H9 (cell line): ENCODE results near the gene KIF18A. TPM values are rescaled to one million over a fixed set of nuclear protein-coding genes. Genes with fewer than 3 reads are reported as not detected.

Source experiments
- DNase-seq: peaks from one replicate; pipeline ENCODE4 v3.0.0-alpha.2; 2017
- H2AFZ ChIP-seq: one replicate; pipeline ENCODE4 v1.6.1; 2013; ENCODE audit warnings: mild to moderate bottlenecking, low read length, control low read depth, moderate library complexity
- H2AK5ac ChIP-seq: 2 replicates; pipeline ENCODE4 v1.6.1; 2013; ENCODE audit warnings: low read length, control low read depth, mixed read lengths; ENCODE audit not compliant: insufficient read length
- H2BK120ac ChIP-seq: one replicate; pipeline ENCODE4 v1.6.1; 2013; ENCODE audit warnings: low read depth, mild to moderate bottlenecking, low read length, control low read depth, inconsistent platforms; ENCODE audit not compliant: poor library complexity, severe bottlenecking
- H2BK12ac ChIP-seq: 2 replicates; pipeline ENCODE4 v1.6.1; 2013; ENCODE audit warnings: low read length, control low read depth, mixed read lengths, low read depth; ENCODE audit not compliant: insufficient read length
- H2BK15ac ChIP-seq: 2 replicates; pipeline ENCODE4 v1.6.1; 2013; ENCODE audit warnings: low read depth, low read length, control low read depth
- H2BK20ac ChIP-seq: one replicate; pipeline ENCODE4 v1.6.1; 2013; ENCODE audit warnings: low read depth, mild to moderate bottlenecking, low read length, control low read depth, inconsistent platforms; ENCODE audit not compliant: poor library complexity, severe bottlenecking
- H2BK5ac ChIP-seq: 2 replicates; pipeline ENCODE4 v1.6.1; 2013; ENCODE audit warnings: low read length, control low read depth, mixed read lengths; ENCODE audit not compliant: insufficient read length
- H3K14ac ChIP-seq: 2 replicates; pipeline ENCODE4 v1.6.1; 2013; ENCODE audit warnings: low read length, control low read depth; ENCODE audit not compliant: insufficient read depth
- H3K18ac ChIP-seq: 2 replicates; pipeline ENCODE4 v1.6.1; 2013; ENCODE audit warnings: low read depth, mild to moderate bottlenecking, mixed read lengths, low read length, control low read depth; ENCODE audit not compliant: insufficient read length
- H3K23ac ChIP-seq: 2 replicates; pipeline ENCODE4 v1.6.1; 2013; ENCODE audit warnings: low read length, control low read depth, mixed read lengths, low read depth; ENCODE audit not compliant: insufficient read length
- H3K23me2 ChIP-seq: 2 replicates; pipeline ENCODE4 v1.6.1; 2013; ENCODE audit warnings: low read depth, mild to moderate bottlenecking, mixed read lengths, low read length, control low read depth; ENCODE audit not compliant: insufficient read length, poor library complexity, severe bottlenecking
- H3K27ac ChIP-seq: 2 replicates; pipeline ENCODE4 v1.5.1; 2013; ENCODE audit warnings: low read length, control low read depth, mixed read lengths, low read depth; ENCODE audit not compliant: insufficient read length
- H3K27me3 ChIP-seq: 2 replicates; pipeline ENCODE4 v1.6.1; 2013; ENCODE audit warnings: low read length, control low read depth, inconsistent platforms; ENCODE audit not compliant: insufficient read depth
- H3K4ac ChIP-seq: 2 replicates; pipeline ENCODE4 v1.6.1; 2013; ENCODE audit warnings: low read depth, mild to moderate bottlenecking, control low read depth, inconsistent platforms, low read length, moderate library complexity
- H3K4me1 ChIP-seq: 2 replicates; pipeline ENCODE4 v1.6.1; 2013; ENCODE audit warnings: low read length, control low read depth, inconsistent platforms; ENCODE audit not compliant: insufficient read depth
- H3K4me2 ChIP-seq: 2 replicates; pipeline ENCODE4 v1.6.1; 2013; ENCODE audit warnings: low read length, control low read depth, mixed read lengths; ENCODE audit not compliant: insufficient read length, insufficient read depth
- H3K56ac ChIP-seq: 2 replicates; pipeline ENCODE4 v1.6.1; 2013; ENCODE audit warnings: low read depth, mild to moderate bottlenecking, mixed read lengths, low read length, control low read depth; ENCODE audit not compliant: insufficient read length
- H3K79me1 ChIP-seq: 2 replicates; pipeline ENCODE4 v1.6.1; 2013; ENCODE audit warnings: low read depth, mild to moderate bottlenecking, moderate library complexity, low read length, control low read depth, inconsistent platforms; ENCODE audit not compliant: insufficient read depth, poor library complexity, severe bottlenecking
- H3K79me2 ChIP-seq: 2 replicates; pipeline ENCODE4 v1.6.1; 2013; ENCODE audit warnings: low read length, control low read depth, inconsistent platforms; ENCODE audit not compliant: insufficient read depth
- H3K9ac ChIP-seq: 2 replicates; pipeline ENCODE4 v1.6.1; 2013; ENCODE audit warnings: low read length, control low read depth, mixed read lengths; ENCODE audit not compliant: insufficient read length; ENCODE audit errors: extremely low read depth
- H3K9me3 ChIP-seq: one replicate; pipeline ENCODE4 v1.6.1; 2013; ENCODE audit warnings: low read depth, low read length, inconsistent platforms; ENCODE audit not compliant: control insufficient read depth
- H3T11ph ChIP-seq: one replicate; pipeline ENCODE4 v1.6.1; 2013; ENCODE audit warnings: mild to moderate bottlenecking, low read length, control low read depth, inconsistent platforms
- H4K20me1 ChIP-seq: one replicate; pipeline ENCODE4 v1.6.1; 2013; ENCODE audit not compliant: control insufficient read depth, insufficient read length, insufficient read depth
- H4K5ac ChIP-seq: 2 replicates; pipeline ENCODE4 v1.6.1; 2013; ENCODE audit warnings: low read depth, mild to moderate bottlenecking, mixed read lengths, low read length, control low read depth; ENCODE audit not compliant: insufficient read length
- H4K8ac ChIP-seq: replicated peaks from 2 replicates; pipeline ENCODE4 v1.6.1; 2013; ENCODE audit warnings: low read length, control low read depth, mixed read lengths, low read depth; ENCODE audit not compliant: insufficient read length
- H4K91ac ChIP-seq: 2 replicates; pipeline ENCODE4 v1.6.1; 2013; ENCODE audit warnings: low read depth, mild to moderate bottlenecking, moderate library complexity, mixed read lengths, low read length, control low read depth; ENCODE audit not compliant: insufficient read length
- H3K27ac Mint-ChIP-seq, 3 experiments: 2 replicates in 2 of 3; 3 replicates in 1 of 3; pipeline ENCODE4 v1.8.0; 2020 to 2021; ENCODE audit warnings: mixed read lengths in 3 of 3, mild to moderate bottlenecking in 1 of 3, moderate library complexity in 1 of 3
- H3K27me3 Mint-ChIP-seq: 2 replicates; pipeline ENCODE4 v1.8.0; 2021; ENCODE audit warnings: low read depth, mild to moderate bottlenecking, moderate library complexity, mixed read lengths
- H3K36me3 Mint-ChIP-seq, 3 experiments: 2 replicates in 2 of 3; 3 replicates in 1 of 3; pipeline ENCODE4 v1.8.0; 2020 to 2021; ENCODE audit warnings: low read depth in 3 of 3, mixed read lengths in 3 of 3; ENCODE audit not compliant: insufficient read depth in 1 of 3
- H3K4me1 Mint-ChIP-seq, 2 experiments: 2 replicates each; pipeline ENCODE4 v1.8.0; 2020; ENCODE audit warnings: mixed read lengths in 2 of 2
- H3K4me3 Mint-ChIP-seq, 2 experiments: 2 replicates in 1 of 2; 3 replicates in 1 of 2; pipeline ENCODE4 v1.8.0; 2020 to 2021; ENCODE audit warnings: mild to moderate bottlenecking in 2 of 2, mixed read lengths in 2 of 2, moderate library complexity in 1 of 2
- H3K9me3 Mint-ChIP-seq, 2 experiments: 2 replicates in 1 of 2; 3 replicates in 1 of 2; pipeline ENCODE4 v1.8.0; 2020; ENCODE audit warnings: mild to moderate bottlenecking in 2 of 2, mixed read lengths in 2 of 2, moderate library complexity in 1 of 2
- CTCF ChIP-seq: fragments of 200-600 bp; sonication (generic); conservative IDR thresholded peaks from 3 replicates; pipeline ENCODE4 v1.8.0; 2021; ENCODE audit warnings: antibody characterized with exemption, mild to moderate bottlenecking
- WGBS: extraction: QIAGEN DNeasy Blood & Tissue Kit; methylation state at CpG from one replicate; pipeline ENCODE4 v1.1.7; 2013; ENCODE audit warnings: missing lambda C conversion rate, low lambda C conversion rate, mixed read lengths; ENCODE audit not compliant: insufficient read length; ENCODE audit errors: extremely low coverage; 5-methylcytosine and 5-hydroxymethylcytosine counted together
- total RNA-seq: library from RNA; stranded (reverse); gene quantifications from 2 replicates; pipeline ENCODE4 v1.2.1, GENCODE V29; 2021

Gene KIF18A
- total RNA-seq, 1 experiment from 2014 or later, result 25.9 TPM

- Mint-ChIP-seq H3K4me3 (no peak overlapping the region), H3K27ac (0 out of 7 replicates have a peak overlapping the region, but pooled peaks of 1 of the 3 experiments have one; percentile 62), H3K9me3 (no peaks in the 10 kb centered on the region), H3K27me3 (no peaks in the 10 kb centered on the region), H3K4me1 (no peaks in the 10 kb centered on the region), H3K36me3 (no peaks in the 10 kb centered on the region; a peak in 1 of 7 replicates)
- Histone ChIP-seq H2AK5ac (no peak overlapping the region), H2BK15ac (no peak overlapping the region), H3K27me3 (no peaks in the 10 kb centered on the region), H4K20me1 (no peaks in the 10 kb centered on the region), H2AFZ (no peak overlapping the region), H4K5ac (no peak overlapping the region), H3K23ac (no peak overlapping the region), H2BK120ac (no peak overlapping the region), H3K14ac (no peak overlapping the region), H3K9ac (no peak overlapping the region), H3K79me1 (no peaks in the 10 kb centered on the region), H3T11ph (no peak overlapping the region), H3K4me1 (no peaks in the 10 kb centered on the region), H4K8ac (no peak overlapping the region), H3K4me2 (no peak overlapping the region), H3K56ac (no peak overlapping the region), H3K79me2 (no peaks in the 10 kb centered on the region), H2BK5ac (no peak overlapping the region), H3K18ac (no peak overlapping the region), H4K91ac (no peak overlapping the region), H3K9me3 (no peaks in the 10 kb centered on the region), H3K23me2 (no peaks in the 10 kb centered on the region), H2BK12ac (no peak overlapping the region), H2BK20ac (no peak overlapping the region), H3K4ac (no peak overlapping the region), H3K27ac (no peak overlapping the region)
- no peak for DNase-seq
- 100% methylated on average over 2 of the region's 4 CpGs for WGBS
- TF ChIP-seq CTCF, result no peak
Measured at GRCh38 chr11:28011813-28012212, 96.1 kb downstream of the KIF18A start.
